ENCODE measurements around the gene LIG3.

DNA sequence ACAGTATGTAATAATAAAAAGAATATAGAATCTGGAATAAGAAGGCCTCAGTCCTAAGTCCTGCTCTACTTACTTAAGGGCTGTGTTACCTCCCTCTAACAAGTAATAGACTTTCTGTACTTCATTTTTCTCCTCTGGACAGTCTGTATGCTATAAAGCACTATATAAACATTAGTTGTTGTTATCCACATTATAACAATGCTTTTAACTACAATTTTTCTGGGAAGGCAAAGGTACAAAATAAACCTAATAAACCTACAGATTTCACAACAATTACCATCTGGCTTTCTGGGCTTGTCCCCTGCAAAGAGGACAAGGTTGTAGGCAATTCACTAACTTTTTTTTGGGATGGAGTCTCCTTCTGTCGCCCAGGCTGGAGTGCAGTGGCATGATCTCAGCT is 50.5 kb downstream of the LIG3 start:
- no peak for TF ChIP-seq FOXM1 (IDR thresholded peaks at IDR 0.05; ENCODE audit: low read depth)
- TF ChIP-seq RFX5 (IDR thresholded peaks at IDR 0.05; ENCODE audit: low read length), result no peak
- TF ChIP-seq TAF1 (IDR thresholded peaks at IDR 0.05; ENCODE audit: borderline replicate concordance, low read depth, low read length), result no peak
- TF ChIP-seq, protein P1, sequence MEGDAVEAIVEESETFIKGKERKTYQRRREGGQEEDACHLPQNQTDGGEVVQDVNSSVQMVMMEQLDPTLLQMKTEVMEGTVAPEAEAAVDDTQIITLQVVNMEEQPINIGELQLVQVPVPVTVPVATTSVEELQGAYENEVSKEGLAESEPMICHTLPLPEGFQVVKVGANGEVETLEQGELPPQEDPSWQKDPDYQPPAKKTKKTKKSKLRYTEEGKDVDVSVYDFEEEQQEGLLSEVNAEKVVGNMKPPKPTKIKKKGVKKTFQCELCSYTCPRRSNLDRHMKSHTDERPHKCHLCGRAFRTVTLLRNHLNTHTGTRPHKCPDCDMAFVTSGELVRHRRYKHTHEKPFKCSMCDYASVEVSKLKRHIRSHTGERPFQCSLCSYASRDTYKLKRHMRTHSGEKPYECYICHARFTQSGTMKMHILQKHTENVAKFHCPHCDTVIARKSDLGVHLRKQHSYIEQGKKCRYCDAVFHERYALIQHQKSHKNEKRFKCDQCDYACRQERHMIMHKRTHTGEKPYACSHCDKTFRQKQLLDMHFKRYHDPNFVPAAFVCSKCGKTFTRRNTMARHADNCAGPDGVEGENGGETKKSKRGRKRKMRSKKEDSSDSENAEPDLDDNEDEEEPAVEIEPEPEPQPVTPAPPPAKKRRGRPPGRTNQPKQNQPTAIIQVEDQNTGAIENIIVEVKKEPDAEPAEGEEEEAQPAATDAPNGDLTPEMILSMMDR (IDR thresholded peaks at IDR 0.05), result no peak
- no peak for TF ChIP-seq GABPA (IDR thresholded peaks at IDR 0.05; ENCODE audit: low read depth)
- TF ChIP-seq, protein P2, sequence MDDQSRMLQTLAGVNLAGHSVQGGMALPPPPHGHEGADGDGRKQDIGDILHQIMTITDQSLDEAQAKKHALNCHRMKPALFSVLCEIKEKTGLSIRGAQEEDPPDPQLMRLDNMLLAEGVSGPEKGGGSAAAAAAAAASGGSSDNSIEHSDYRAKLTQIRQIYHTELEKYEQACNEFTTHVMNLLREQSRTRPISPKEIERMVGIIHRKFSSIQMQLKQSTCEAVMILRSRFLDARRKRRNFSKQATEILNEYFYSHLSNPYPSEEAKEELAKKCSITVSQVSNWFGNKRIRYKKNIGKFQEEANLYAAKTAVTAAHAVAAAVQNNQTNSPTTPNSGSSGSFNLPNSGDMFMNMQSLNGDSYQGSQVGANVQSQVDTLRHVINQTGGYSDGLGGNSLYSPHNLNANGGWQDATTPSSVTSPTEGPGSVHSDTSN (IDR thresholded peaks at IDR 0.05), result no peak
- no peak for TF ChIP-seq EP300 (IDR thresholded peaks at IDR 0.05; ENCODE audit: borderline replicate concordance in 1 of 2, low read depth in 1 of 2, low read length in 1 of 2)
- TF ChIP-seq FOXJ3 (CRISPR knock-in tag; IDR thresholded peaks at IDR 0.05), result no peak
- TF ChIP-seq, protein P3, sequence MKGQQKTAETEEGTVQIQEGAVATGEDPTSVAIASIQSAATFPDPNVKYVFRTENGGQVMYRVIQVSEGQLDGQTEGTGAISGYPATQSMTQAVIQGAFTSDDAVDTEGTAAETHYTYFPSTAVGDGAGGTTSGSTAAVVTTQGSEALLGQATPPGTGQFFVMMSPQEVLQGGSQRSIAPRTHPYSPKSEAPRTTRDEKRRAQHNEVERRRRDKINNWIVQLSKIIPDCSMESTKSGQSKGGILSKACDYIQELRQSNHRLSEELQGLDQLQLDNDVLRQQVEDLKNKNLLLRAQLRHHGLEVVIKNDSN (IDR thresholded peaks at IDR 0.05; ENCODE audit: borderline replicate concordance, low read depth), result no peak
- TF ChIP-seq, protein P4, sequence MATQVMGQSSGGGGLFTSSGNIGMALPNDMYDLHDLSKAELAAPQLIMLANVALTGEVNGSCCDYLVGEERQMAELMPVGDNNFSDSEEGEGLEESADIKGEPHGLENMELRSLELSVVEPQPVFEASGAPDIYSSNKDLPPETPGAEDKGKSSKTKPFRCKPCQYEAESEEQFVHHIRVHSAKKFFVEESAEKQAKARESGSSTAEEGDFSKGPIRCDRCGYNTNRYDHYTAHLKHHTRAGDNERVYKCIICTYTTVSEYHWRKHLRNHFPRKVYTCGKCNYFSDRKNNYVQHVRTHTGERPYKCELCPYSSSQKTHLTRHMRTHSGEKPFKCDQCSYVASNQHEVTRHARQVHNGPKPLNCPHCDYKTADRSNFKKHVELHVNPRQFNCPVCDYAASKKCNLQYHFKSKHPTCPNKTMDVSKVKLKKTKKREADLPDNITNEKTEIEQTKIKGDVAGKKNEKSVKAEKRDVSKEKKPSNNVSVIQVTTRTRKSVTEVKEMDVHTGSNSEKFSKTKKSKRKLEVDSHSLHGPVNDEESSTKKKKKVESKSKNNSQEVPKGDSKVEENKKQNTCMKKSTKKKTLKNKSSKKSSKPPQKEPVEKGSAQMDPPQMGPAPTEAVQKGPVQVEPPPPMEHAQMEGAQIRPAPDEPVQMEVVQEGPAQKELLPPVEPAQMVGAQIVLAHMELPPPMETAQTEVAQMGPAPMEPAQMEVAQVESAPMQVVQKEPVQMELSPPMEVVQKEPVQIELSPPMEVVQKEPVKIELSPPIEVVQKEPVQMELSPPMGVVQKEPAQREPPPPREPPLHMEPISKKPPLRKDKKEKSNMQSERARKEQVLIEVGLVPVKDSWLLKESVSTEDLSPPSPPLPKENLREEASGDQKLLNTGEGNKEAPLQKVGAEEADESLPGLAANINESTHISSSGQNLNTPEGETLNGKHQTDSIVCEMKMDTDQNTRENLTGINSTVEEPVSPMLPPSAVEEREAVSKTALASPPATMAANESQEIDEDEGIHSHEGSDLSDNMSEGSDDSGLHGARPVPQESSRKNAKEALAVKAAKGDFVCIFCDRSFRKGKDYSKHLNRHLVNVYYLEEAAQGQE (IDR thresholded peaks at IDR 0.05; ENCODE audit: low read depth, low read length), result no peak
- no peak for TF ChIP-seq RAD21 (IDR thresholded peaks at IDR 0.05; ENCODE audit: low read length)
- no peak for TF ChIP-seq RCOR1 (IDR thresholded peaks at IDR 0.05; ENCODE audit: low read length)

All from SK-N-SH (cell line).